Stimulated activated CD4-positive, alpha-beta T cell treated with anti-CD3 and anti-CD28 coated beads, Interleukin-4, amount 100 ng/mL, for 1 hour (primary cell): ENCODE data around the gene DRAM2.
"Not testable (repeated sequence)": the region's sequence is repeated elsewhere in the genome, so short reads cannot be mapped to it uniquely, and the experiment has no call there.

Experiments
- DNase-seq: peaks from one replicate; pipeline ENCODE4 v3.0.0-alpha.2; 2020

DRAM2 gene

GRCh38 chr1:111141245-111142220 is 1.6 kb upstream of the DRAM2 start:
- DNase-seq, result no peak

DNA sequence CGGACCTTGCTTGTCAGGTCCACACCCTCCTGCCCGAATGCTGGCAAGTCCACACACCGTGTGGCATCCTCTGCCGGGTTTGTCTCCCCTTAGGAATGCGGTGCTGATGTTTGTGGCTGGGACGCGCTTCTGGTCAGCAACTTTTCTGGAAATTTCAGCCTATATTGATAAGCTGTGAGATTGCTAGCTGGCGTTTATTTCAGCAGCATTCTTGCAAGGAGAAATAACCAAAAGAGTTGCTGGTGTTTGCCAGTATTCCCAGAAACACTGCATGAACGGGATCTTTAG is 731 bp upstream of the DRAM2 start:
- no peak for DNase-seq

DNA sequence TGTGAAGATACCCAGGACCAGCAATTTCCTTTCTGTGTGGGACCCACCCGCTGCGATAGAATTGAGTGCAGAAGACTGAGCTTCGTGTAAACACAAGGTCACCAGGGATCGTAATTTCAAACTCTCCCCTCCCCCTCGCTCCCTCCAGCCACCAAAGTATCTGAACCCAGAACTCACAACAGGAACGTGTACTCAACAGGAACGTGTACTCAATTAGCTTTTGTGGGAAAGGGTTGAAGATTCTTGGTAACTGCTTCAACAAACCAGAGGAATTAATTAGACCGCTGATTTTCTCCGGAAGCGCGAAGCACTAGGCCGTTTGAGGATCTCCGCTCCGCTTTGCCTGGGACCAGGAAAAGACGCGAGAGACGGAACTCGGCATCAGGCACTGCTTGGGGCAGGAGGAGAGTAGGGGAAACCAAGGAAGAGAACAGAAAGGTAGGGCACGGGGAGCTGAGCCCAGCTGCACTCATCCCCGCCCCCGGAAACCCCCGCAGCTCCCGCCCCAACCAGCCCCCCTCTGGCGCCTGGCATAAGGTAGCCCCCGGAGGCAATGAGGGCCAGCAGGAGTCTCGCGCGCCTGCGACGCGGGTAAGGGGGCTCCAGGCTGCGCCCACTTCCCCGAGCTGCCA is 453 bp downstream of the DRAM2 start:
- DNase-seq, result peak; percentile 54

- DNase-seq, result no peak
Observed at GRCh38 chr1:111133866-111134265, 6.0 kb downstream of the DRAM2 start.

DNA sequence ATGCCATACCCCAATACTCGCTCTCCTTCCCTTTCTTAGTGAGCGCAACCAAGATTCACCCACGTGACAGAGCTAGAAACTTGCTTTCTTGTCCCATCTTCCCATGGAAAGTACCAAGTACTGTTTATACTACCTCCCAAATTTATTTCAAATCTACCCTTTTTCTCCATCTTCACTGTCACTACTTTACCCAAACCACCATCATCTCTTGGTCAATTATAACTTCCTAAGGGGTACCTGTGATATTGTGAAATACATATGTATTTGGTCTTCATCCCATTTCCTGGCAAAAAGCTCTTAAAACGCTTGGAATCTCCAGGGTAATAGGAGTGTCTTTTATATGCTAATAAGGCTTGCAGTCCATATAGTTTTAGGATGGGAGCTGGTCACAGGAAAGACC is 8.2 kb downstream of the DRAM2 start:
- DNase-seq, result no peak

GRCh38 chr1:111129376-111129775 is 10.5 kb downstream of the DRAM2 start:
- no peak for DNase-seq

GRCh38 chr1:111127923-111128643 is 11.8 kb downstream of the DRAM2 start:
- DNase-seq, result no peak

DNA sequence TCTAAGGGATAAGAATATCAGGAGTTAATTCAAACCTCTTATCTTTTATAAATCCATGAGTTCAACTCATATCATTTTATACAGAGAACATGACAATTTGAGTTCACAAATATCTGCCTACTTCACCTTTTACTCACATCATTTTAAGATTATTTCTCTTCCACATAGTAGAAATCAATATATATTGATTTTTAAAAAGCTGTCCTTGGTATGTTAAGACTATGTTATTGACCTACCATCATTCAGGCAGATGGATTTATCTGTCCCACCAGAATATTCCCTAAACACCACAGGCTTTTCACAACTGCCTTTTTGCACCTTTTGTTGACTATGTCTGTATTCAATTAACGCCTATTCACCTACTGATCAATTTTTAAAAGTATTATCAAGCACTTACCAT is 13.5 kb downstream of the DRAM2 start:
- DNase-seq, result no peak

DNA sequence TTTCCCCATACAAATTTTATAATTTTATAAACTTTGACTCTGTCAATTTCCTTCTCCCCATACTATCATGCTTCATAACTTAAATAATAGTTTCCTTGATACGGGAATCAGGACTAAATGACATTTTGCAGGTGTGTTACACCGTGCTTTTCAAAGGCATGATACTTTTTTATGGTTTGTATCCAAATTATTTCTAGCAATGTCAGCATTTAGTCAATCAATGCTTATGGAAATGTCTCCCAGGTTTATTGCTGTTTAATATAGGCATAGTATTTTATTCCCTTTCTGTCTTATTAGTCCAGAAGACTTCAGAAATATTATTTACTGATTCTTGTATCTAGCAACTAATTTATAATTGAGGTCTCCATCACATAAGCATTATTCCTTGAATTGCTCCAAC is 23.4 kb downstream of the DRAM2 start:
- no peak for DNase-seq

DNA sequence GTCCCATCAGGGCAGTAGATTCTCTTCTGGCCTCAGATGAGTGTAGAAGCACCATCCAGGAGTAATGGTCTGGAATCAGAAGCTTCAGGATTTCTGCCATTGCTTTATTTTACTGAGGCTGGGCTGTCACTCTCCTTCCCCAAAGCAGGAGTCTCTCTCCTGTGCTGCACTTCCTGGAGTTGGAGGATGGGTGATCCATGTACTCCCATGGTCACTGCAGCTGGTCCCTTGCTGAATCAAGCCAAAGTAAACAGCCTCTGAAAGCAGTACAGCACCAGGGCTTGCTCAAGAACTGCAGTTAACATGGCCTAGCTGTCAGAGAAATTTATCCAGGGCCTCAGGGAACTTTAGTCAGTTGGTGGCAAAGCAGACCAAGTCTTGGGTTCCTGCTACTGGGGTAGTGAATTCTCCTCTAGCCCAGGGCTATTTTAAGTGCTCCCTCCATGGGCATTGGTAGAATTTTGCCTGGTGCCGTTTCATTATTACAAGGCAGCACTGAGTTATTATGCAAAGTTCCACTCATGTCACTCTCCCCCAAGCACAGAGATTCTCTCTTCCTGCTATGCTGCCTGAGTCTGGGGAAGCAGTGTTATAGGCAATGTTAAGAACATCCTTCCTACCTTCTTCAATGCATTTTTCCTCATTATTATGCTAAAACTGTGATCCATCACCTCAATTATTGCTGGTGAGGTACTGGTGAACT is 29.5 kb downstream of the DRAM2 start:
- DNase-seq, result no peak

- DNase-seq, result no peak
Observed at GRCh38 chr1:111104981-111105380, 34.9 kb downstream of the DRAM2 start.

DNA sequence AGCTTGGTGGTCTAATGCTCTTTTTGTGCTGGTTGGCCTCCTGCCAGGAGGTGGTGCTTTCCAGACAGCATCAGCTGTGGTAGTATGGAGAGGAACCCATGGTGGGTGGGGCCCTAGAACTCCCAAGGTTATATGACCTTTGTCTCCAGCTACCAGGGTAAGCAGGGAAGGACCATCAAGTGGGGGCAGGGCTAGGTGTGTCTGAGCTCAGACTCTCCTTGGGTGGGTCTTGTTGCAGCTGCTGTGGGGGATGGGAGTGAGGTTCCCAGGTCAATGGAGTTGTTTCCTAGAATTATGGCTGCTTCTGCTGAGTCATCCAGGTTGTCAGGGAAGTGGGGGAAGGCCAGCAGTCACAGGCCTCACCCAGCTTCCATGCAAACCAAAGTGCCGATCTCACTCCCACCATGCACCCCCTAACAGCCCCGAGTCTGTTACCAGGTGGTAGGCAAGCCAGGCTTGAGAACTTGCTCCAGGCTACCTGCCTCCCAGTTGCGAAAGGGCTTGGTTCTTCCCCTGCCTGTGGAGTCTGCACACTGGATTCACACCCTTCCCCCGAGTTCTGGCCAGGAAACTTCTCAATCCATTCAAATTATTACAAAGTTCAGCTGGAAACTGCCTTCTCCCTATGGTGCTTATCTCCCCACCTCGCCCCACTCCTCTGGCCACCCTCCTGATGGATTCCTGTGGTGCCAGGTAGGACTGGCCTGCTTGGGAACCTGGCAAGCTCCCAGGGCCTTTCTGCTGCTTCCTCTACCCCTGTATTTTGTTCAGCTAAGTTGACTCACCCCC is 37.8 kb downstream of the DRAM2 start:
- DNase-seq, result no peak

DNA sequence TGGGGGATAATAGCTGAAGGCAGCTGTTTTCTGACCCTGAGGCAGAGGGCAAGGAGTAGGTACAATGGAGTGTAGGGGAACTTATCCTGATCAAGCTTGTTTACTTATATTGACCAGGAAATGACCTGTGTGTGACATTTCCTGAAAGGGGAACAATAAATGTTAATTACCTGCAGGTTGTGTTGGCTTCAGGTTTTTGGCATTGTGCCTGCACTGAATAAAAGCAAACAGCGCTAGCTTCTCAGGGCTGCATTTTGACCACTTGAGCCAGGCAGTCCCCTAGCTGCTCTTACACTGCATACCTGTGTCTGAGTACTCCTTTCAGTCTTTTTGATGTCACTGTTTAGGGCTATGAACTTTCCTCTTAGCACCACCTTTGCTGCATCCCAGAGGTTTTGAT is 40.6 kb downstream of the DRAM2 start:
- no peak for DNase-seq

- no peak for DNase-seq
Observed at GRCh38 chr1:111097356-111098099, 42.4 kb downstream of the DRAM2 start.

GRCh38 chr1:111095421-111095820 is 44.5 kb downstream of the DRAM2 start:
- not testable (repeated sequence) for DNase-seq

DNA sequence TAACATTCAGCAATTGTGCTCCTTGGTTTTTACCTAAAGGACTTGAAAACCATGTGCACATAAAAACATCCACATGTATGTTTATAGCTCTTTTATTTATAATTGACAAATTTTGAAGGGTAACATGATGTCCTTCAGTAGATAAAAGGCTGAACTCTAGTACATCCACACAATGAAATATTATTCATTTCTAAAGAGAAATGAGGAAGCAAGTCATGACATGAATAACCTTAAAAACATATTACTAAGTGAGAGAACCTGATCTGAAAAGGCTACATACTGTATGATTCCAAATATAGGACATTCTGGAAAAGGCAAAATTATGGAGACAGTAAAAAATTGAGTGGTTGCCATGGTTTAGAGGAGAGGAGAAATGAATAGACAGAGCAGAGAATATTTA is 50.3 kb downstream of the DRAM2 start:
- no peak for DNase-seq

DNA sequence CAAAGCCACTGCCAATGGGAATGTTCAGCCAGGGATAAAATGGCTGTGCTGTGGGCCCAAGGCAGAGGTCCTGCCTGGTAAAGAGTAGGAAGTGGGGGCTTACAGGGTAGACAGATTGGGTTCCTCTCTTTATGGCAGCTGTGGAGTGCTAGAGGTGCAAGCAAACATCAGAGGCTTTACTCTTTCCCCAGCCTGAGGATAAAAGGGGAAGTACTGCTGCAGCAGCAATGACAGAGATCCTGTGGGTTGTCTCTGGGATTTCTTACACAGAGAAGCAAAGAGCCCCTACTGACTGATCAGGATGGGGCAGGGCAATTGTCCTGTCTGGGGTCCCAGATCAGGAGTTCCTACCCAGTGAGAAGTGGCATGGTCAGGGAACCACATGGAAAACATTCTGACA is 54.2 kb downstream of the DRAM2 start:
- DNase-seq, result no peak

- DNase-seq, result no peak
Observed at GRCh38 chr1:111084999-111085398, 54.9 kb downstream of the DRAM2 start.

GRCh38 chr1:111082421-111083203 is 57.3 kb downstream of the DRAM2 start:
- DNase-seq, result no peak

- not testable (repeated sequence) for DNase-seq
Observed at GRCh38 chr1:111079329-111079728, 60.6 kb downstream of the DRAM2 start.

GRCh38 chr1:111077312-111077711 is 62.6 kb downstream of the DRAM2 start:
- not testable (repeated sequence) for DNase-seq
